HUES6 (cell line): ENCODE results near the gene NCOA6.

Source experiments
- H3K27ac ChIP-seq: 2 replicates; pipeline ENCODE4 v1.7.0; 2013; ENCODE audit warnings: low read depth, mild to moderate bottlenecking, low read length, inconsistent platforms
- H3K27me3 ChIP-seq: 2 replicates; pipeline ENCODE4 v1.6.1; 2013; ENCODE audit warnings: low read length; ENCODE audit not compliant: control insufficient read depth, insufficient read depth
- H3K36me3 ChIP-seq: 2 replicates; pipeline ENCODE4 v1.6.1; 2013; ENCODE audit warnings: low read length; ENCODE audit not compliant: control insufficient read depth, insufficient read depth
- H3K4me1 ChIP-seq: 2 replicates; pipeline ENCODE4 v1.6.1; 2013; ENCODE audit warnings: low read length; ENCODE audit not compliant: control insufficient read depth, insufficient read depth
- H3K4me3 ChIP-seq: 2 replicates; pipeline ENCODE4 v1.5.1; 2013; ENCODE audit warnings: low read depth, low read length
- H3K9ac ChIP-seq: one replicate; pipeline ENCODE4 v1.6.1; 2013; ENCODE audit warnings: mild to moderate bottlenecking, low read length
- H3K9me3 ChIP-seq: 2 replicates; pipeline ENCODE4 v1.6.1; 2013; ENCODE audit warnings: low read depth, low read length; ENCODE audit not compliant: control insufficient read depth, insufficient read depth

The NCOA6 gene

GRCh38 chr20:34825530-34826362, at the start of gene NCOA6:
NCOA6 (minus strand) TSS chr20:34825651; CDS start chr20:34782355, 43,296 bp downstream.
- Histone ChIP-seq H3K27ac (peak within 1 kb of the TSS; percentile 12; the same call in 1 of the 2 replicates), H3K4me1 (peaks cover 6% of the 10 kb centered on the region)

GRCh38 chr20:34874094-34874654, 48.7 kb upstream of the NCOA6 start:
- peaks cover 25% of the 10 kb centered on the region for H3K27me3 ChIP-seq
- no peak overlapping the region for H3K27ac ChIP-seq
- H3K36me3 ChIP-seq = no peaks in the 10 kb centered on the region; the same call in 1 of the 2 replicates
- no peak overlapping the region for H3K9ac ChIP-seq
- H3K9me3 ChIP-seq = no peaks in the 10 kb centered on the region
- H3K4me3 ChIP-seq = no peak overlapping the region
- H3K4me1 ChIP-seq = peaks cover 32% of the 10 kb centered on the region

More at GRCh38 chr20:34825530-34826362, at the start of gene NCOA6:
- no peaks in the 10 kb centered on the region for H3K27me3 ChIP-seq
- no peaks in the 10 kb centered on the region for H3K9me3 ChIP-seq
- peak within 1 kb of the TSS; percentile 91 for H3K4me3 ChIP-seq
- no peaks in the 10 kb centered on the region for H3K36me3 ChIP-seq
- H3K9ac ChIP-seq = peak within 1 kb of the TSS; percentile 71

GRCh38 chr20:34873583-34874093, 48.2 kb upstream of the NCOA6 start:
- Histone ChIP-seq H3K27ac (no peak overlapping the region), H3K9ac (no peak overlapping the region)

GRCh38 chr20:34872622-34873224, 47.3 kb upstream of the NCOA6 start, which contains the start of gene GGT7:
GGT7 (minus strand) TSS chr20:34872856; CDS start chr20:34872815, 41 bp downstream.
- H3K9me3 ChIP-seq = no peaks in the 10 kb centered on the region
- H3K9ac ChIP-seq = peak within 1 kb of the TSS; percentile 75
- peaks cover 32% of the 10 kb centered on the region for H3K4me1 ChIP-seq
- H3K4me3 ChIP-seq = peak within 1 kb of the TSS; percentile 76
- peaks cover 25% of the 10 kb centered on the region for H3K27me3 ChIP-seq
- no peak within 1 kb of the TSS for H3K27ac ChIP-seq
- H3K36me3 ChIP-seq = no peaks in the 10 kb centered on the region

More at GRCh38 chr20:34873583-34874093, 48.2 kb upstream of the NCOA6 start:
- Histone ChIP-seq H3K4me3 (no peak overlapping the region), H3K9me3 (no peaks in the 10 kb centered on the region), H3K4me1 (peaks cover 32% of the 10 kb centered on the region), H3K27me3 (peaks cover 25% of the 10 kb centered on the region), H3K36me3 (no peaks in the 10 kb centered on the region; the same call in 1 of the 2 replicates)

- H3K4me3 ChIP-seq = peak overlapping the region; percentile 76
- H3K9ac ChIP-seq = peak overlapping the region; percentile 75
- peaks cover 22% of the 10 kb centered on the region for H3K27me3 ChIP-seq
- no peaks in the 10 kb centered on the region for H3K9me3 ChIP-seq
- no peak overlapping the region for H3K27ac ChIP-seq
- H3K4me1 ChIP-seq = peaks cover 31% of the 10 kb centered on the region
- no peaks in the 10 kb centered on the region for H3K36me3 ChIP-seq
Observed at GRCh38 chr20:34871966-34872621, 46.6 kb upstream of the NCOA6 start.

- Histone ChIP-seq H3K27ac (no peak overlapping the region), H3K9ac (no peak overlapping the region)
Observed at GRCh38 chr20:34871320-34871926, 46.0 kb upstream of the NCOA6 start.

GRCh38 chr20:34864216-34864615, 38.8 kb upstream of the NCOA6 start:
- Histone ChIP-seq H3K9ac (no peak overlapping the region), H3K4me1 (peaks cover 7% of the 10 kb centered on the region; the same call in 1 of the 2 replicates), H3K27me3 (no peaks in the 10 kb centered on the region), H3K27ac (no peak overlapping the region), H3K4me3 (no peak overlapping the region), H3K36me3 (peaks cover 13% of the 10 kb centered on the region), H3K9me3 (no peaks in the 10 kb centered on the region)

More at GRCh38 chr20:34871320-34871926, 46.0 kb upstream of the NCOA6 start:
- H3K4me3 ChIP-seq = peak overlapping the region; percentile 76
- H3K27me3 ChIP-seq = peaks cover 19% of the 10 kb centered on the region
- H3K9me3 ChIP-seq = no peaks in the 10 kb centered on the region
- H3K4me1 ChIP-seq = peaks cover 28% of the 10 kb centered on the region
- no peaks in the 10 kb centered on the region for H3K36me3 ChIP-seq

GRCh38 chr20:34863421-34863965, 38.0 kb upstream of the NCOA6 start:
- no peaks in the 10 kb centered on the region for H3K27me3 ChIP-seq
- no peaks in the 10 kb centered on the region for H3K9me3 ChIP-seq
- peaks cover 7% of the 10 kb centered on the region; the same call in 1 of the 2 replicates for H3K4me1 ChIP-seq
- H3K9ac ChIP-seq = no peak overlapping the region
- H3K4me3 ChIP-seq = peak overlapping the region; percentile 38; the same call in 1 of the 2 replicates
- H3K27ac ChIP-seq = no peak overlapping the region
- peaks cover 14% of the 10 kb centered on the region for H3K36me3 ChIP-seq

- Histone ChIP-seq H3K4me3 (0 out of 2 replicates have a peak overlapping the region, but pooled peaks have one; percentile 38), H3K36me3 (peaks cover 16% of the 10 kb centered on the region), H3K4me1 (peaks cover 7% of the 10 kb centered on the region; the same call in 1 of the 2 replicates), H3K27me3 (no peaks in the 10 kb centered on the region), H3K9ac (no peak overlapping the region), H3K9me3 (no peaks in the 10 kb centered on the region), H3K27ac (no peak overlapping the region)
Observed at GRCh38 chr20:34862724-34863123, 37.3 kb upstream of the NCOA6 start.
